Subcutaneous adipose tissue (tissue), 4 donors: ENCODE data around the gene SUGCT. TPM values are rescaled to one million over a fixed set of nuclear protein-coding genes. Genes with fewer than 3 reads are reported as not detected.

Source experiments
- CTCF ChIP-seq: fragments of 450-650 bp; IDR thresholded peaks from one replicate; pipeline ENCODE4 v1.5.1; 2016; ENCODE audit warnings: low read depth, mild to moderate bottlenecking, control low read depth, antibody characterized with exemption, moderate library complexity
- total RNA-seq, 4 donors: library from RNA; depleted of rRNA; stranded (reverse); fragments of >200 nt; gene quantifications; one replicate each; pipeline ENCODE4 v1.1.0, GENCODE V29; 2016

SUGCT gene
- total RNA-seq, 4 donors from 2014 or later: 1.1 to 3.1 (median 1.8) TPM

GRCh38 chr7:40786909-40787308 is 652.1 kb downstream of the SUGCT start:
- no peak for TF ChIP-seq CTCF

GRCh38 chr7:40793132-40793531 is 658.3 kb downstream of the SUGCT start:
- TF ChIP-seq CTCF: no peak

- TF ChIP-seq CTCF: no peak
Observed at GRCh38 chr7:40795607-40796006, 660.8 kb downstream of the SUGCT start.

- no peak for TF ChIP-seq CTCF
Observed at GRCh38 chr7:40796723-40797122, 661.9 kb downstream of the SUGCT start.

GRCh38 chr7:40798613-40799012 is 663.8 kb downstream of the SUGCT start:
- no peak for TF ChIP-seq CTCF

GRCh38 chr7:40799493-40800403 is 664.9 kb downstream of the SUGCT start:
- TF ChIP-seq CTCF: no peak

- TF ChIP-seq CTCF: no peak
Observed at GRCh38 chr7:40800771-40801170, 666.0 kb downstream of the SUGCT start.
